K562 (cell line): ENCODE measurements around the gene C10orf90. TPM values are rescaled to one million over a fixed set of nuclear protein-coding genes. Genes with fewer than 3 reads are reported as not detected.

Source experiments
- ATAC-seq: fragments of 200-7000 bp; cut with Tn5 transposase; 3 replicates; pipeline ENCODE4 v1.9.1; 2020; ENCODE audit warnings: moderate library complexity
- BruUV-seq: library from RNA; stranded (reverse); fragments of 400-500 nt; replicated peaks from 2 replicates; lab custom pipeline; 2021; lab: Mats Ljungman, UMichigan
- CTCF ChIA-PET: fragments of 300-600 bp; formaldehyde crosslinking; extraction: SDS; loops from one replicate; lab custom pipeline; 2021; ENCODE audit warnings: low intra/inter-chr PET ratio; lab: Yijun Ruan, JAX
- POLR2A ChIA-PET: fragments of 300-600, 350-650 bp; sonication (Branson Sonifier 250); formaldehyde crosslinking; extraction: SDS; loops from one replicate; lab custom pipeline; 2021; ENCODE audit warnings: antibody characterized with exemption, inconsistent platforms; lab: Yijun Ruan, JAX
- DNase-seq, 4 experiments: peaks; one replicate each; pipeline versions ENCODE4 v3.0.0 to v3.0.0-alpha.2; 2011 to 2018; ENCODE audit warnings: low spot score in 3 of 4, mixed read lengths in 3 of 4; ENCODE audit errors: extremely low read depth in 1 of 4
- FAIRE-seq: peaks from 2 replicates; lab custom pipeline; 2011; peaks lifted over from hg19 to GRCh38; lab: Jason Lieb, UNC
- H2AFZ ChIP-seq: 2 replicates; pipeline ENCODE4 v1.6.0; 2011; ENCODE audit warnings: low read depth, low read length, control low read depth, inconsistent platforms
- H3K27ac ChIP-seq: fragments of 200-600 bp; 3 replicates; pipeline ENCODE4 v1.8.0; 2011; ENCODE audit warnings: low read depth, mild to moderate bottlenecking, control low read depth, inconsistent platforms, low read length, moderate library complexity, mixed read lengths; ENCODE audit errors: extremely low read depth
- H3K27me3 ChIP-seq, 2 experiments: fragments of 300-600 bp in 1 of 2; 2 replicates in 1 of 2; 3 replicates in 1 of 2; pipeline versions ENCODE4 v1.6.0 to v1.8.0; 2011; ENCODE audit warnings: inconsistent platforms in 2 of 2, low read length in 2 of 2, mild to moderate bottlenecking in 1 of 2, mixed read lengths in 1 of 2, moderate library complexity in 1 of 2; ENCODE audit not compliant: control insufficient read depth in 2 of 2, insufficient read depth in 2 of 2
- H3K36me3 ChIP-seq: fragments of 300-600 bp; 3 replicates; pipeline ENCODE4 v1.8.0; 2011; ENCODE audit warnings: mild to moderate bottlenecking, low read length, inconsistent platforms; ENCODE audit not compliant: control insufficient read depth, insufficient read depth
- H3K4me1 ChIP-seq, 2 experiments: fragments of 200-600 bp in 1 of 2; replicated peaks in 1 of 2; 2 replicates in 1 of 2; 3 replicates in 1 of 2; pipeline versions ENCODE4 v1.5.1 to v1.8.0; 2011; ENCODE audit warnings: inconsistent platforms in 2 of 2, low read length in 2 of 2, mild to moderate bottlenecking in 1 of 2, mixed read lengths in 1 of 2, moderate library complexity in 1 of 2; ENCODE audit not compliant: control insufficient read depth in 2 of 2, insufficient read depth in 2 of 2
- H3K4me2 ChIP-seq: 2 replicates; pipeline ENCODE4 v1.6.1; 2011; ENCODE audit warnings: low read length, control low read depth, inconsistent platforms, mixed read lengths; ENCODE audit not compliant: insufficient read depth
- H3K4me3 ChIP-seq: fragments of 200-600 bp; sonication (generic), shearing (Covaris generic); 2 replicates; pipeline ENCODE4 v1.5.1; 2016; ENCODE audit warnings: control low read depth, inconsistent platforms
- H3K79me2 ChIP-seq: fragments of 200-600 bp; 3 replicates; pipeline ENCODE4 v1.8.0; 2011; ENCODE audit warnings: low read length, inconsistent platforms; ENCODE audit not compliant: control insufficient read depth, insufficient read depth
- H3K9ac ChIP-seq, 2 experiments: 2 replicates each; pipeline versions ENCODE4 v1.6.0 to v1.6.1; 2011; ENCODE audit warnings: low read depth in 2 of 2, low read length in 2 of 2, control low read depth in 1 of 2, inconsistent platforms in 1 of 2, mild to moderate bottlenecking in 1 of 2, mixed read lengths in 1 of 2; ENCODE audit not compliant: insufficient read depth in 1 of 2
- H3K9me1 ChIP-seq: one replicate; pipeline ENCODE4 v1.6.0; 2011; ENCODE audit warnings: inconsistent platforms, mild to moderate bottlenecking, low read length, moderate library complexity; ENCODE audit not compliant: control insufficient read depth, insufficient read depth
- H3K9me3 ChIP-seq: replicated peaks from 2 replicates; pipeline ENCODE4 v1.5.1; 2011; ENCODE audit warnings: low read depth, low read length, inconsistent platforms; ENCODE audit not compliant: control insufficient read depth, insufficient read depth
- H4K20me1 ChIP-seq: replicated peaks from 2 replicates; pipeline ENCODE4 v1.6.1; 2011; ENCODE audit warnings: low read length, inconsistent platforms, mixed read lengths; ENCODE audit not compliant: control insufficient read depth, insufficient read depth
- CREBBP ChIP-seq: IDR thresholded peaks from one replicate; pipeline ENCODE4 v1.6.1; 2012; ENCODE audit warnings: low read depth, mild to moderate bottlenecking, control low read depth, inconsistent platforms, low read length
- KDM5B ChIP-seq: fragments of 200-600 bp; sonication (generic); IDR thresholded peaks from 2 replicates; pipeline ENCODE4 v1.6.1; 2012; ENCODE audit warnings: low read depth, mild to moderate bottlenecking, moderate library complexity, low read length, control low read depth, inconsistent platforms; ENCODE audit not compliant: insufficient replicate concordance
- NR3C1 ChIP-seq: sonication (generic); formaldehyde crosslinking; IDR thresholded peaks from 2 replicates; pipeline ENCODE4 v1.8.1; 2022; ENCODE audit warnings: missing genetic modification reagents
- PHB ChIP-seq: fragments of 250-450 bp; sonication (Bioruptor Pico); IDR thresholded peaks from 2 replicates; pipeline ENCODE4 v1.5.0; 2021
- ZNF174 ChIP-seq: fragments of 250-450 bp; sonication (Bioruptor Pico); IDR thresholded peaks from 2 replicates; pipeline ENCODE4 v1.4.0; 2020; ENCODE audit warnings: mild to moderate bottlenecking
- ZNF3 ChIP-seq: fragments of 250-450 bp; sonication (Bioruptor Pico); IDR thresholded peaks from 2 replicates; pipeline ENCODE4 v1.5.0; 2021; ENCODE audit warnings: mild to moderate bottlenecking, moderate library complexity
- WGBS: fragments of 100-300 bp; shearing (Covaris generic); methylation state at CpG from one replicate; pipeline ENCODE4 v1.1.6; 2016; ENCODE audit warnings: low coverage, mixed read lengths; ENCODE audit not compliant: insufficient coverage; ENCODE audit errors: missing lambda C conversion rate; 5-methylcytosine and 5-hydroxymethylcytosine counted together
- in situ Hi-C: fragments of 300-500 bp; cut with MboI; formaldehyde crosslinking; loops from 4 replicates; pipeline ENCODE4 v1.15.0; 2018; ENCODE audit warnings: inconsistent platforms, mixed read lengths
- intact Hi-C: fragments of 100-400 bp; cut with micrococcal nuclease; formaldehyde crosslinking; loops from 2 replicates; pipeline ENCODE4 v1.14.2; 2022
- polyA plus RNA-seq, 8 experiments: library from polyadenylated mRNA; depleted of rRNA in 4 of 8; stranded (reverse) in 5 of 8; unstranded in 3 of 8; fragments of >200 nt; fragmentation: Nextera tagmentation in 2 of 8; fragmentation: Illumina TruSeq in 1 of 8; extraction: Ambion mirVana in 2 of 8; extraction: Trizol in 1 of 8; gene quantifications; 2 replicates each; pipeline versions ENCODE4 v1.2.1 to v1.2.3, GENCODE V29; 2011 to 2014; ENCODE audit warnings: inconsistent platforms in 1 of 8, missing spikeins in 1 of 8
- total RNA-seq, 7 experiments: library from RNA; depleted of rRNA in 6 of 7; stranded (reverse); fragments of >200 nt in 6 of 7; fragmentation: Illumina TruSeq in 2 of 7; extraction: Trizol in 2 of 7; gene quantifications; 2 replicates each; pipeline versions ENCODE4 v1.2.1 to v1.2.3, GENCODE V29; 2011 to 2021; ENCODE audit warnings: low replicate concordance in 1 of 7
- TF ChIP-seq, protein P1 (sequence below), 2 experiments: fragments of 450-650 bp; formaldehyde crosslinking in 1 of 2; IDR thresholded peaks; 2 replicates each; pipeline versions ENCODE4 v1.4.0 to v1.6.1; 2014 to 2020; ENCODE audit warnings: mild to moderate bottlenecking in 2 of 2, borderline replicate concordance in 1 of 2, low read depth in 1 of 2

Gene C10orf90
- total and polyA plus RNA-seq, 9 of the 15 experiments (the other 6 are each of a cell fraction or from before 2014, with no cell fraction given), result not detected

- no peak for TF ChIP-seq PHB (CRISPR knock-in tag)
Observed at GRCh38 chr10:126581648-126582046, 88.8 kb downstream of the C10orf90 start (continued).

DNA sequence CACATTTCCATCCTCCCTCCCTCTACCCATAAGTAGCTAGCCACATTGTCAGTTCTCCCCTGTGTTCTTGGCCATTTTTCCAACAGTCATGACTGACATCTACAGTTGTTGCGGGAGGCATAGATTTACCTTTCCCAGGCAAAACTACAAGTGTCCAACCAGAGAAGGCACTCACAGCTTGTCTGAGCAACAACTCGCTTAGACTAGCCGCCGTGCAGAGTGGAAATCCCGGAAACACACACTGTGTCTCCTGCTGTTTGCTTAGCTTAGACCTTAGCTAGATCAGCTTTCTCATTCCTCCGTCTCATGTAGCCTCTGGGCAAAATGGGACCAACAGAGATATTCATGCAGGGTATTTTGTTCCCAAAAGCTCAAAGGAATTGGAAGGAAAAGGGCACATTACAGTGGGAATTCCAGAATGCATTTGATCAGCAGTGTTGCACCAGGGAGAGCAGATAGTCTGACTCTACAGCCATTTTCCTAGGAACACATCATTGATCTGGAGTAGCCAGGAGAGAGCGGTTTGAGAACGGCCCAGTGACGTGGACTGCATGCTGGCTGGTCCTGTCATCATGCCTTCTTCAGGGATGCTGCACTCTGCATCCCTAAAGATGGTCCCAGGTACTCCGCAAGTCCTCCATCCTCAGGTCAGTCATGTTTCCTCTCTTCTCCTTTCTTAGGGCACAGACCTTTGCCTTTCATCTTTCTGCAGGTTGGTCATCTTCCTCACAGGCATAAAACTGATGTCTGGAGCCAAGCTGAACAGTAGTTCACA, 89.4 kb downstream of the C10orf90 start:
- Histone ChIP-seq H3K4me1 (no peaks in the 10 kb centered on the region), H4K20me1 (no peaks in the 10 kb centered on the region), H3K4me2 (no peak overlapping the region), H3K27ac (no peak overlapping the region), H3K27me3 (no peaks in the 10 kb centered on the region), H3K9me1 (no peaks in the 10 kb centered on the region), H3K79me2 (no peaks in the 10 kb centered on the region), H3K9me3 (no peaks in the 10 kb centered on the region), H3K9ac (no peak overlapping the region), H3K36me3 (no peaks in the 10 kb centered on the region), H2AFZ (no peak overlapping the region), H3K4me3 (no peak overlapping the region)
- TF ChIP-seq KDM5B (no peak), CREBBP (no peak), ZNF174 (CRISPR knock-in tag) (no peak), ZNF3 (CRISPR knock-in tag) (no peak), NR3C1 (no peak)
- TF ChIP-seq, protein P1, sequence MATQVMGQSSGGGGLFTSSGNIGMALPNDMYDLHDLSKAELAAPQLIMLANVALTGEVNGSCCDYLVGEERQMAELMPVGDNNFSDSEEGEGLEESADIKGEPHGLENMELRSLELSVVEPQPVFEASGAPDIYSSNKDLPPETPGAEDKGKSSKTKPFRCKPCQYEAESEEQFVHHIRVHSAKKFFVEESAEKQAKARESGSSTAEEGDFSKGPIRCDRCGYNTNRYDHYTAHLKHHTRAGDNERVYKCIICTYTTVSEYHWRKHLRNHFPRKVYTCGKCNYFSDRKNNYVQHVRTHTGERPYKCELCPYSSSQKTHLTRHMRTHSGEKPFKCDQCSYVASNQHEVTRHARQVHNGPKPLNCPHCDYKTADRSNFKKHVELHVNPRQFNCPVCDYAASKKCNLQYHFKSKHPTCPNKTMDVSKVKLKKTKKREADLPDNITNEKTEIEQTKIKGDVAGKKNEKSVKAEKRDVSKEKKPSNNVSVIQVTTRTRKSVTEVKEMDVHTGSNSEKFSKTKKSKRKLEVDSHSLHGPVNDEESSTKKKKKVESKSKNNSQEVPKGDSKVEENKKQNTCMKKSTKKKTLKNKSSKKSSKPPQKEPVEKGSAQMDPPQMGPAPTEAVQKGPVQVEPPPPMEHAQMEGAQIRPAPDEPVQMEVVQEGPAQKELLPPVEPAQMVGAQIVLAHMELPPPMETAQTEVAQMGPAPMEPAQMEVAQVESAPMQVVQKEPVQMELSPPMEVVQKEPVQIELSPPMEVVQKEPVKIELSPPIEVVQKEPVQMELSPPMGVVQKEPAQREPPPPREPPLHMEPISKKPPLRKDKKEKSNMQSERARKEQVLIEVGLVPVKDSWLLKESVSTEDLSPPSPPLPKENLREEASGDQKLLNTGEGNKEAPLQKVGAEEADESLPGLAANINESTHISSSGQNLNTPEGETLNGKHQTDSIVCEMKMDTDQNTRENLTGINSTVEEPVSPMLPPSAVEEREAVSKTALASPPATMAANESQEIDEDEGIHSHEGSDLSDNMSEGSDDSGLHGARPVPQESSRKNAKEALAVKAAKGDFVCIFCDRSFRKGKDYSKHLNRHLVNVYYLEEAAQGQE (IDR thresholded peaks at IDR 0.05; ENCODE audit: borderline replicate concordance), result no peak
- TF ChIP-seq, protein P1 (CRISPR knock-in tag; IDR thresholded peaks at IDR 0.05; ENCODE audit: low read depth), result no peak
- BruUV-seq, result no TSS peak
- ATAC-seq (no peak), FAIRE-seq (no peak), DNase-seq (no peak)
- ChIA-PET CTCF (no interaction called here), POLR2A (no interaction called here)
- WGBS, result 0% methylated on average over 9 of the region's 10 CpGs
- intact Hi-C loops (no loop called here), in situ Hi-C loops (no loop called here)
